IMR-90 (cell line): ENCODE results near the gene LRP1B. TPM values are rescaled to one million over a fixed set of nuclear protein-coding genes. Genes with fewer than 3 reads are reported as not detected.

Source experiments
- ATAC-seq: fragments of 200-7000 bp; cut with Tn5 transposase; 2 replicates; pipeline ENCODE4 v1.9.1; 2020; ENCODE audit warnings: low read depth, mild to moderate bottlenecking, moderate library complexity
- BruUV-seq: library from RNA; stranded (reverse); fragments of 400-500 nt; replicated peaks from 2 replicates; lab custom pipeline; 2021; lab: Mats Ljungman, UMichigan
- CTCF ChIA-PET: fragments of 300-600 bp; formaldehyde crosslinking; extraction: SDS; loops from one replicate; lab custom pipeline; 2021; ENCODE audit warnings: antibody characterized with exemption; lab: Yijun Ruan, JAX
- POLR2A ChIA-PET: fragments of 300-600 bp; sonication (Branson Sonifier 250); formaldehyde crosslinking; loops from one replicate; lab custom pipeline; 2022; ENCODE audit warnings: antibody characterized with exemption; ENCODE audit not compliant: unreplicated experiment; lab: Charles Lee
- DNase-seq: peaks from one replicate; pipeline ENCODE4 v3.0.0; 2013
- H2AFZ ChIP-seq: replicated peaks from 2 replicates; pipeline ENCODE3; 2013; ENCODE audit warnings: low read length, mild to moderate bottlenecking; ENCODE audit not compliant: poor library complexity
- H2AK5ac ChIP-seq: 2 replicates; pipeline ENCODE4 v1.6.1; 2013; ENCODE audit warnings: low read depth, low read length, inconsistent platforms
- H2AK9ac ChIP-seq: replicated peaks from 2 replicates; pipeline ENCODE3; 2013; ENCODE audit warnings: mild to moderate bottlenecking, low read depth, low read length, moderate library complexity; ENCODE audit not compliant: poor library complexity
- H2BK120ac ChIP-seq: 2 replicates; pipeline ENCODE4 v1.6.1; 2013; ENCODE audit warnings: low read depth, low read length, inconsistent platforms
- H2BK15ac ChIP-seq: 3 replicates; pipeline ENCODE4 v1.6.1; 2013; ENCODE audit warnings: low read depth, low read length, inconsistent platforms
- H2BK20ac ChIP-seq: 2 replicates; pipeline ENCODE4 v1.6.1; 2013; ENCODE audit warnings: low read depth, mild to moderate bottlenecking, inconsistent platforms, low read length, moderate library complexity
- H2BK5ac ChIP-seq: 2 replicates; pipeline ENCODE4 v1.6.1; 2013; ENCODE audit warnings: mild to moderate bottlenecking, low read depth, low read length, inconsistent platforms; ENCODE audit not compliant: poor library complexity, severe bottlenecking
- H3K14ac ChIP-seq: replicated peaks from 2 replicates; pipeline ENCODE4 v1.6.1; 2013; ENCODE audit warnings: low read depth, low read length, inconsistent platforms
- H3K18ac ChIP-seq: 2 replicates; pipeline ENCODE4 v1.6.1; 2013; ENCODE audit warnings: low read depth, low read length, control low read depth
- H3K23ac ChIP-seq: 2 replicates; pipeline ENCODE4 v1.6.1; 2013; ENCODE audit warnings: low read depth, low read length, inconsistent platforms
- H3K27ac ChIP-seq: 2 replicates; pipeline ENCODE4 v1.5.1; 2013; ENCODE audit warnings: mild to moderate bottlenecking, control low read depth, low read length; ENCODE audit not compliant: insufficient read depth
- H3K27me3 ChIP-seq: 2 replicates; pipeline ENCODE4 v1.6.1; 2013; ENCODE audit warnings: low read length; ENCODE audit not compliant: control insufficient read depth, insufficient read depth
- H3K36me3 ChIP-seq: 2 replicates; pipeline ENCODE4 v1.6.1; 2013; ENCODE audit warnings: low read length, mixed read lengths; ENCODE audit not compliant: control insufficient read depth, insufficient read depth
- H3K4ac ChIP-seq: 2 replicates; pipeline ENCODE4 v1.6.1; 2013; ENCODE audit warnings: low read depth, low read length, inconsistent platforms
- H3K4me1 ChIP-seq: 2 replicates; pipeline ENCODE4 v1.6.1; 2013; ENCODE audit warnings: low read length, mixed read lengths; ENCODE audit not compliant: control insufficient read depth, insufficient read depth
- H3K4me2 ChIP-seq: 2 replicates; pipeline ENCODE4 v1.6.1; 2013; ENCODE audit warnings: low read depth, mild to moderate bottlenecking, control low read depth, low read length, moderate library complexity
- H3K4me3 ChIP-seq: 2 replicates; pipeline ENCODE4 v1.5.1; 2013; ENCODE audit warnings: low read depth, mild to moderate bottlenecking, control low read depth, low read length, moderate library complexity; ENCODE audit not compliant: insufficient read depth
- H3K56ac ChIP-seq: 2 replicates; pipeline ENCODE4 v1.6.1; 2013; ENCODE audit warnings: low read length, inconsistent platforms; ENCODE audit not compliant: insufficient read depth; ENCODE audit errors: extremely low read depth
- H3K79me1 ChIP-seq, 2 experiments: 2 replicates each; pipeline ENCODE4 v1.6.1; 2013; ENCODE audit warnings: low read length in 2 of 2, inconsistent platforms in 1 of 2, low read depth in 1 of 2
- H3K9ac ChIP-seq: 2 replicates; pipeline ENCODE4 v1.6.1; 2013; ENCODE audit warnings: low read depth, low read length, control low read depth
- H3K9me1 ChIP-seq: 2 replicates; pipeline ENCODE4 v1.6.1; 2013; ENCODE audit warnings: low read length, inconsistent platforms; ENCODE audit not compliant: insufficient read depth
- H3K9me3 ChIP-seq: 2 replicates; pipeline ENCODE4 v1.6.1; 2013; ENCODE audit warnings: low read length; ENCODE audit not compliant: control insufficient read depth, insufficient read depth
- H4K20me1 ChIP-seq: 2 replicates; pipeline ENCODE4 v1.6.1; 2013; ENCODE audit warnings: low read length, inconsistent platforms; ENCODE audit not compliant: insufficient read depth
- H4K5ac ChIP-seq: 2 replicates; pipeline ENCODE4 v1.6.1; 2013; ENCODE audit warnings: mild to moderate bottlenecking, low read depth, low read length, control low read depth
- H4K8ac ChIP-seq, 2 experiments: 2 replicates each; pipeline ENCODE4 v1.6.1; 2013; ENCODE audit warnings: low read depth in 2 of 2, low read length in 2 of 2, control low read depth in 1 of 2, inconsistent platforms in 1 of 2
- H4K91ac ChIP-seq: 2 replicates; pipeline ENCODE4 v1.6.1; 2013; ENCODE audit warnings: low read depth, low read length, inconsistent platforms; ENCODE audit not compliant: insufficient read depth
- BHLHE40 ChIP-seq: fragments of 150-350 bp; IDR thresholded peaks from 2 replicates; pipeline ENCODE4 v1.6.1; 2016; ENCODE audit warnings: mild to moderate bottlenecking, low read depth, low read length
- CTCF ChIP-seq: conservative IDR thresholded peaks from 2 replicates; pipeline ENCODE4 v1.5.1; 2012; ENCODE audit warnings: mild to moderate bottlenecking, low read depth, low read length, improper control_type of control experiment
- FOS ChIP-seq: fragments of 150-350 bp; IDR thresholded peaks from 2 replicates; pipeline ENCODE4 v1.6.1; 2016; ENCODE audit warnings: low read depth, low read length
- MAFK ChIP-seq: IDR thresholded peaks from 2 replicates; pipeline ENCODE4 v1.6.1; 2012; ENCODE audit warnings: low read depth, low read length, improper control_type of control experiment
- RCOR1 ChIP-seq: IDR thresholded peaks from 2 replicates; pipeline ENCODE4 v1.6.1; 2012; ENCODE audit warnings: mild to moderate bottlenecking, low read length, improper control_type of control experiment; ENCODE audit not compliant: insufficient replicate concordance
- SMC3 ChIP-seq: fragments of 150-350 bp; IDR thresholded peaks from 2 replicates; pipeline ENCODE4 v1.6.1; 2016; ENCODE audit warnings: low read depth, mild to moderate bottlenecking, antibody characterized with exemption, low read length, moderate library complexity
- WGBS, 2 experiments: methylation state at CpG; one replicate each; pipeline versions ENCODE4 v1.1.5 to v1.1.7; 2013; ENCODE audit warnings: missing lambda C conversion rate in 2 of 2; ENCODE audit not compliant: insufficient read length in 1 of 2; ENCODE audit errors: extremely low coverage in 2 of 2; 5-methylcytosine and 5-hydroxymethylcytosine counted together
- dilution Hi-C: fragments of 300-500 bp; cut with HindIII; formaldehyde crosslinking; loops from one replicate; pipeline ENCODE4 v1.14.3; 2018; ENCODE audit warnings: low sequenced_read_pairs; ENCODE audit not compliant: unreplicated experiment
- in situ Hi-C: fragments of 300-500 bp; cut with MboI; formaldehyde crosslinking; loops from 3 replicates; pipeline ENCODE4 v1.14.3; 2019; ENCODE audit warnings: low sequenced_read_pairs, inconsistent platforms, mixed read lengths
- intact Hi-C: fragments of 100-400 bp; cut with micrococcal nuclease; formaldehyde crosslinking; loops from 2 replicates; pipeline ENCODE4 v1.10.0; 2022
- polyA plus RNA-seq, 3 experiments: library from polyadenylated mRNA; depleted of rRNA; stranded (reverse); fragments of >200 nt; gene quantifications; 2 replicates each; pipeline ENCODE4 v1.2.3, GENCODE V29; 2012; ENCODE audit warnings: low replicate concordance in 1 of 3
- total RNA-seq: library from RNA; depleted of rRNA; stranded (reverse); fragments of >200 nt; gene quantifications from 2 replicates; pipeline ENCODE4 v1.2.3, GENCODE V29; 2012

Gene LRP1B
- total and polyA plus RNA-seq, 2 of the 4 experiments (the other 2 are of a cell fraction) = under 0.01 to 0.02 TPM

GRCh38 chr2:140714586-140714985 lies 1416.2 kb downstream of the LRP1B start:
- Histone ChIP-seq H4K91ac (no peak overlapping the region), H4K20me1 (no peaks in the 10 kb centered on the region), H3K23ac (no peak overlapping the region), H3K79me1 (no peaks in the 10 kb centered on the region), H3K4me3 (no peak overlapping the region), H3K9me3 (no peaks in the 10 kb centered on the region), H3K36me3 (no peaks in the 10 kb centered on the region), H2BK20ac (no peak overlapping the region), H4K8ac (no peak overlapping the region), H3K4me1 (no peaks in the 10 kb centered on the region), H2BK15ac (no peak overlapping the region), H2BK5ac (no peak overlapping the region), H3K56ac (no peak overlapping the region), H2AK5ac (no peak overlapping the region), H3K4ac (no peak overlapping the region), H3K4me2 (no peak overlapping the region), H3K9me1 (no peaks in the 10 kb centered on the region), H3K9ac (no peak overlapping the region), H3K14ac (no peak overlapping the region), H4K5ac (no peak overlapping the region), H3K27ac (no peak overlapping the region), H2BK120ac (no peak overlapping the region), H3K18ac (no peak overlapping the region), H2AK9ac (no peak overlapping the region), H2AFZ (no peak overlapping the region), H3K27me3 (no peaks in the 10 kb centered on the region)
- no CpG with 5 or more reads among the region's 3 CpGs for WGBS, 2 experiments
- no peak for ATAC-seq
- intact Hi-C loops = no loop called here
- TF ChIP-seq CTCF (no peak), FOS (no peak), BHLHE40 (no peak), MAFK (no peak), RCOR1 (no peak), SMC3 (no peak)
- POLR2A ChIA-PET = no interaction called here
- DNase-seq = no peak
- in situ Hi-C loops = no loop called here
- CTCF ChIA-PET = no interaction called here
- dilution Hi-C loops = no loop called here
- no TSS peak for BruUV-seq
